HCT116 (cell line): ENCODE data around the gene SPATA25. TPM values are rescaled to one million over a fixed set of nuclear protein-coding genes. Genes with fewer than 3 reads are reported as not detected.

Experiments used
- ATAC-seq: fragments of 200-7000 bp; cut with Tn5 transposase; 2 replicates; pipeline ENCODE4 v1.9.1; 2020; ENCODE audit warnings: mild to moderate bottlenecking, moderate library complexity
- BruUV-seq: library from RNA; stranded (reverse); fragments of 400-500 nt; replicated peaks from 2 replicates; lab custom pipeline; 2021; lab: Mats Ljungman, UMichigan
- CTCF ChIA-PET: fragments of 300-600 bp; sonication (Branson Sonifier 250); formaldehyde crosslinking; loops from one replicate; lab custom pipeline; 2021; ENCODE audit warnings: antibody characterized with exemption; lab: Charles Lee
- POLR2A ChIA-PET: fragments of 300-600, 350-600 bp; sonication (Branson Sonifier 250); formaldehyde crosslinking; loops from one replicate; lab custom pipeline; 2021; ENCODE audit warnings: antibody characterized with exemption; lab: Charles Lee
- RAD21 ChIA-PET, 2 experiments: fragments of 300-600 bp; sonication (Branson Sonifier 250); formaldehyde crosslinking; loops; one replicate each; lab custom pipeline; 2023; ENCODE audit warnings: low total read pairs in 2 of 2; ENCODE audit not compliant: uncharacterized antibody in 2 of 2, unreplicated experiment in 2 of 2, low non-redundant PET in 1 of 2; lab: Charles Lee
- DNase-seq: peaks from one replicate; pipeline ENCODE4 v3.0.0-alpha.2; 2010; ENCODE audit warnings: low read depth, low spot score
- H2AFZ ChIP-seq: fragments of 200-600 bp; shearing (Covaris generic), sonication (generic); 2 replicates; pipeline ENCODE4 v1.6.1; 2017; ENCODE audit warnings: low read depth, mixed run types, mixed read lengths, antibody characterized with exemption, low read length; ENCODE audit not compliant: poor library complexity, severe bottlenecking
- H3K27ac ChIP-seq: 2 replicates; pipeline ENCODE4 v1.5.1; 2012; ENCODE audit warnings: low read depth, low read length
- H3K27me3 ChIP-seq: fragments of 200-600 bp; sonication (generic); 2 replicates; pipeline ENCODE4 v1.6.1; 2016; ENCODE audit warnings: mixed run types, low read length, mixed read lengths; ENCODE audit not compliant: insufficient read depth
- H3K36me3 ChIP-seq, 2 experiments: fragments of 200-500 bp in 1 of 2; fragments of 200-600 bp in 1 of 2; sonication (Bioruptor generic) in 1 of 2; sonication (generic) in 1 of 2; 2 replicates each; pipeline versions ENCODE4 v1.5.1 to v1.6.1; 2014 to 2016; ENCODE audit warnings: low read length in 2 of 2, inconsistent platforms in 1 of 2, mixed read lengths in 1 of 2, mixed run types in 1 of 2; ENCODE audit not compliant: insufficient read depth in 2 of 2, control insufficient read depth in 1 of 2
- H3K4me1 ChIP-seq, 2 experiments: fragments of 200-600 bp in 1 of 2; sonication (generic) in 1 of 2; 2 replicates each; pipeline versions ENCODE4 v1.5.1 to v1.6.1; 2012 to 2017; ENCODE audit warnings: low read length in 2 of 2, inconsistent platforms in 1 of 2, mild to moderate bottlenecking in 1 of 2, mixed read lengths in 1 of 2, mixed run types in 1 of 2, moderate library complexity in 1 of 2; ENCODE audit not compliant: insufficient read depth in 2 of 2, control insufficient read depth in 1 of 2
- H3K4me2 ChIP-seq: fragments of 200-600 bp; sonication (generic); 2 replicates; pipeline ENCODE4 v1.6.1; 2017; ENCODE audit warnings: mixed run types, low read length, mixed read lengths
- H3K4me3 ChIP-seq, 2 experiments: fragments of 200-600 bp in 1 of 2; sonication (generic) in 1 of 2; replicated peaks in 1 of 2; 2 replicates each; pipeline ENCODE4 v1.5.1; 2011 to 2016; ENCODE audit warnings: low read length in 2 of 2, control low read depth in 1 of 2, low read depth in 1 of 2, mild to moderate bottlenecking in 1 of 2, mixed read lengths in 1 of 2, mixed run types in 1 of 2
- H3K79me2 ChIP-seq: fragments of 200-600 bp; sonication (generic); 2 replicates; pipeline ENCODE4 v1.6.1; 2017; ENCODE audit warnings: mild to moderate bottlenecking, mixed run types, low read length, moderate library complexity, mixed read lengths; ENCODE audit not compliant: insufficient read depth
- H3K9ac ChIP-seq: fragments of 200-600 bp; sonication (generic); 2 replicates; pipeline ENCODE4 v1.6.1; 2016; ENCODE audit warnings: low read length, mixed read lengths
- H3K9me2 ChIP-seq: fragments of 200-600 bp; sonication (generic), shearing (Covaris generic); 2 replicates; pipeline ENCODE4 v1.6.1; 2017; ENCODE audit warnings: mixed run types, mild to moderate bottlenecking, moderate library complexity; ENCODE audit not compliant: insufficient read depth
- H3K9me3 ChIP-seq, 2 experiments: fragments of 200-500 bp in 1 of 2; fragments of 200-600 bp in 1 of 2; sonication (Bioruptor generic) in 1 of 2; sonication (generic) in 1 of 2; 2 replicates each; pipeline ENCODE4 v1.6.1; 2014 to 2017; ENCODE audit warnings: low read length in 2 of 2, mixed read lengths in 2 of 2, inconsistent platforms in 1 of 2, low read depth in 1 of 2, mild to moderate bottlenecking in 1 of 2, mixed run types in 1 of 2, moderate library complexity in 1 of 2; ENCODE audit not compliant: control insufficient read depth in 1 of 2, insufficient read depth in 1 of 2
- H4K20me1 ChIP-seq: fragments of 200-600 bp; sonication (generic), shearing (Covaris generic); 2 replicates; pipeline ENCODE4 v1.6.1; 2017; ENCODE audit warnings: mixed run types, mild to moderate bottlenecking, moderate library complexity; ENCODE audit not compliant: insufficient read depth
- ATF3 ChIP-seq: IDR thresholded peaks from 2 replicates; pipeline ENCODE4 v1.6.1; 2012
- EZH2phosphoT487 ChIP-seq: fragments of 200-600 bp; IDR thresholded peaks from 2 replicates; pipeline ENCODE4 v1.6.1; 2018; ENCODE audit warnings: antibody characterized with exemption, borderline replicate concordance
- FOSL1 ChIP-seq: IDR thresholded peaks from 2 replicates; pipeline ENCODE4 v1.6.1; 2012; ENCODE audit warnings: low read depth
- JUND ChIP-seq: IDR thresholded peaks from 2 replicates; pipeline ENCODE4 v1.6.1; 2012
- SIN3A ChIP-seq: IDR thresholded peaks from 2 replicates; pipeline ENCODE4 v1.6.1; 2012; ENCODE audit warnings: low read depth
- YY1 ChIP-seq: IDR thresholded peaks from 2 replicates; pipeline ENCODE4 v1.6.1; 2011; ENCODE audit warnings: low read length, low read depth, moderate library complexity, mild to moderate bottlenecking; ENCODE audit not compliant: insufficient replicate concordance; ENCODE audit errors: extremely low read depth
- intact Hi-C: fragments of 100-400 bp; cut with micrococcal nuclease; formaldehyde crosslinking; loops from 2 replicates; pipeline ENCODE4 v1.10.0; 2022
- total RNA-seq: library from RNA; stranded (reverse); gene quantifications from one replicate; pipeline ENCODE4 v1.2.1, GENCODE V29; 2021; ENCODE audit not compliant: unreplicated experiment
- TF ChIP-seq, protein P1 (sequence below): IDR thresholded peaks from 2 replicates; pipeline ENCODE4 v1.6.1; 2012; ENCODE audit warnings: low read depth

SPATA25 gene
- total RNA-seq, 1 experiment from 2014 or later: 0.42 TPM

DNA sequence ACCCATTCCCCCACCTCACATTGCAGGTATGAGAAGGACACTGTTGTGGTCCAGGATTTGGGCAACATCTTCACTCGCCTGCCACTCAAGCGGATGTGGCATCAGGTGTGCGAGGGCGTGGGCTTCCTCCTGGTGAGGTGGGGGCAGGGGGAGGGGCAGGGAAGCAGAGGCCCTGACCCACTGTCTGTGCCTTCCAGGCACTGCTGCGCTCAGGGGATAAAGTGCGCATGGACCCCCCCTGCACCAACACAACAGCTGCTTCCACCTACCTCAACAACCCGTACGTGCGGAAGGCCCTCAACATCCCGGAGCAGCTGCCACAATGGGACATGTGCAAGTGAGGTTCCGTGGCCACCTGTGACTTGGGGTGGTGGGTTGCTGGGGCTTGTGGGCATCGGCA lies 7.4 kb upstream of the SPATA25 start:
- H4K20me1 ChIP-seq: no peaks in the 10 kb centered on the region
- CTCF ChIA-PET: no interaction called here
- BruUV-seq: no TSS peak
- no peaks in the 10 kb centered on the region for H3K27me3 ChIP-seq
- H3K4me2 ChIP-seq: no peak overlapping the region
- intact Hi-C loops: no loop called here
- no peak for DNase-seq
- no peak overlapping the region for H3K9ac ChIP-seq
- TF ChIP-seq, protein P1, sequence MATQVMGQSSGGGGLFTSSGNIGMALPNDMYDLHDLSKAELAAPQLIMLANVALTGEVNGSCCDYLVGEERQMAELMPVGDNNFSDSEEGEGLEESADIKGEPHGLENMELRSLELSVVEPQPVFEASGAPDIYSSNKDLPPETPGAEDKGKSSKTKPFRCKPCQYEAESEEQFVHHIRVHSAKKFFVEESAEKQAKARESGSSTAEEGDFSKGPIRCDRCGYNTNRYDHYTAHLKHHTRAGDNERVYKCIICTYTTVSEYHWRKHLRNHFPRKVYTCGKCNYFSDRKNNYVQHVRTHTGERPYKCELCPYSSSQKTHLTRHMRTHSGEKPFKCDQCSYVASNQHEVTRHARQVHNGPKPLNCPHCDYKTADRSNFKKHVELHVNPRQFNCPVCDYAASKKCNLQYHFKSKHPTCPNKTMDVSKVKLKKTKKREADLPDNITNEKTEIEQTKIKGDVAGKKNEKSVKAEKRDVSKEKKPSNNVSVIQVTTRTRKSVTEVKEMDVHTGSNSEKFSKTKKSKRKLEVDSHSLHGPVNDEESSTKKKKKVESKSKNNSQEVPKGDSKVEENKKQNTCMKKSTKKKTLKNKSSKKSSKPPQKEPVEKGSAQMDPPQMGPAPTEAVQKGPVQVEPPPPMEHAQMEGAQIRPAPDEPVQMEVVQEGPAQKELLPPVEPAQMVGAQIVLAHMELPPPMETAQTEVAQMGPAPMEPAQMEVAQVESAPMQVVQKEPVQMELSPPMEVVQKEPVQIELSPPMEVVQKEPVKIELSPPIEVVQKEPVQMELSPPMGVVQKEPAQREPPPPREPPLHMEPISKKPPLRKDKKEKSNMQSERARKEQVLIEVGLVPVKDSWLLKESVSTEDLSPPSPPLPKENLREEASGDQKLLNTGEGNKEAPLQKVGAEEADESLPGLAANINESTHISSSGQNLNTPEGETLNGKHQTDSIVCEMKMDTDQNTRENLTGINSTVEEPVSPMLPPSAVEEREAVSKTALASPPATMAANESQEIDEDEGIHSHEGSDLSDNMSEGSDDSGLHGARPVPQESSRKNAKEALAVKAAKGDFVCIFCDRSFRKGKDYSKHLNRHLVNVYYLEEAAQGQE: no peak
- TF ChIP-seq FOSL1: no peak
- no peak for TF ChIP-seq YY1
- TF ChIP-seq JUND: no peak
- TF ChIP-seq SIN3A: no peak
- TF ChIP-seq EZH2phosphoT487: no peak
- no peak for TF ChIP-seq ATF3
- TF ChIP-seq, all 23 proteins: peak for 0
- ChIA-PET POLR2A (no interaction called here), RAD21 (no interaction called here)
- Histone ChIP-seq H3K36me3 (peaks cover 6 to 21% of the 10 kb centered on the region in 2 experiments; a peak in 3 of 4 replicates), H3K9me2 (no peaks in the 10 kb centered on the region), H3K27ac (no peak overlapping the region), H3K9me3 (no peaks in the 10 kb centered on the region), H3K79me2 (peaks cover 4% of the 10 kb centered on the region; the same call in 1 of the 2 replicates), H3K4me1 (peaks cover 10 to 18% of the 10 kb centered on the region in 2 experiments; a peak in 3 of 4 replicates), H2AFZ (no peak overlapping the region), H3K4me3 (no peak overlapping the region)
- no peak for ATAC-seq
